Activated CD8-positive, alpha-beta memory T cell treated with anti-CD3 and anti-CD28 coated beads, Interleukin-2, amount 50 U/mL, for 24 hours (primary cell): ENCODE measurements around the gene PHACTR3.

Experiments
- DNase-seq: peaks from one replicate; pipeline ENCODE4 v3.0.0-alpha.2; 2020; ENCODE audit errors: extremely low read depth

PHACTR3 gene

DNA sequence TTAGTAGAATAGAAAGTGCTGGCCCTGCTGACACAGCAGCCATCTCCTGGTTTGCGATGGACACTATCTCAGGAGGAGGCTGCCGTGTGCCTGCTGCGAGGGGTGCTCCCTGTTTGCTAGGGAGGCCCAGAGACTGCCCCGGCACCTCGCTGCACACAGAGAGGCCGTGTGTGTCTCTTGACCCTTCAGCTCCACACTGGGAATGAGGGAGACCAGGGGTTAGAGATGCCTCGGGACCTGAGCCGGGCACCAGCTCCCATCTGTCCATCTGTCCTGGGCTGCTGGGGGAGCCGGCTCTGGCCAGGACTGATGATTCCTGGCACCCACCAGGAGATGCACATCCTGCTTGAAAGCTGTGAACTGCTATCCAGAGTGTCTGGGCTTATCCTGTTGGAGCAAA is 18.2 kb downstream of the PHACTR3 start:
- DNase-seq = no peak

DNA sequence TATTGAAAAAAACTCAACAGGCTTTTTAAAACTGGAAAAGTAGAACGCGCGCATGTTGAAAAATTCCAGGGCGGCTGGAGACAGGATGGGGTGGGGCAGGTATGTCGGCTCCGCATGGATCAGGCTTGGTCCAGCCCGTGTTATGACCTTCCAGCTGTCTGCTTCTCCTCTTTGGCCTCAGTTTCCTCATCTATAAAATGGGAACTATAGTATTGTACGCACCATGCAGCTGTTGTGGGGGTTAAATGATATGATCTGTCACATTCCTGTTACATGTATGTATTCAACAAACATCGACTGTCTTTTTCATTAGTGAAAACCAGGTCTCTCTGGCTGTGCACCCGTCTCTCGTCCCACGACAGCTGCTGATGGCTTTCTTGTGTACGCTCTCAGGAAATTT is 18.8 kb downstream of the PHACTR3 start:
- DNase-seq = no peak

DNA sequence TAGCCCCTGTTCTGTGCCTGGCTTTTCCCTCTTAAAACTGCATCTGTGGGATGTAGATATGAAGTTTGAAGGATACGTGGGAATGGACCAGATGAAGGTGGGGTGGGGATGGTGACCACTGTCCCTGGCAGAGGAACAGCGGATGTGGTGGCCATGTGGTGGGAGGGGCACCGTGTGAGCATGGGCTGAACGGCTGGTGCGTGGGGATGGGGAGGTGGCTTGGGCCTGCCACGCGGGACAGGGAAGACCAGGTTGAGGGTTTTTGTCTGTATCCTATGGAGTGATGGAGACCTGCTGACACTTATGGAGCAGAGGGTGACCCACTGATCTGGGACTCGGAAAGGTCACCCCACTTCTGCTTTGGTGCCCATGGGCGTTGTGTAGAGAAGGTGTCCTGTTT is 19.2 kb downstream of the PHACTR3 start:
- DNase-seq = no peak

DNA sequence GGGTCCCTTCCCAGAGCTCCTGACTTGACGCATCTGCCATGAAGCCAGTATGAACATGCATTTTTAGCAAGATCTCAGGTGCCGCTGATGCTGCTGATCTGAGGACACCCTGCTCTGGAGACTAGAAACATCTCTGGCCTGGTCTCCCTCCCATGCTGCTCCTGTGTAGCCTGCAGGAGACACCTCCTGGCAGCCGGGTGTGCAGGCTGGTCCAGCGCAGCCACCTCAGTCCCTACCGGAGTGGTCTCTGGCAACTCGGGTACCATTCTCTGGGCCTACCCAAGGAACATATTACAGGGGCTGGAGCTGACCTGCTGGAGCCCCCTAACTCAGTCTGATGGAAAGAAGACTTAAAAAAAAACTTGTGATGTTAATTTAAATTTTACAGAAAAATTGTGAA is 20.1 kb downstream of the PHACTR3 start:
- DNase-seq = no peak

GRCh38 chr20:59625214-59625922 is 21.0 kb downstream of the PHACTR3 start:
- no peak for DNase-seq

- no peak for DNase-seq
Observed at GRCh38 chr20:59627298-59627697, 23.0 kb downstream of the PHACTR3 start.

DNA sequence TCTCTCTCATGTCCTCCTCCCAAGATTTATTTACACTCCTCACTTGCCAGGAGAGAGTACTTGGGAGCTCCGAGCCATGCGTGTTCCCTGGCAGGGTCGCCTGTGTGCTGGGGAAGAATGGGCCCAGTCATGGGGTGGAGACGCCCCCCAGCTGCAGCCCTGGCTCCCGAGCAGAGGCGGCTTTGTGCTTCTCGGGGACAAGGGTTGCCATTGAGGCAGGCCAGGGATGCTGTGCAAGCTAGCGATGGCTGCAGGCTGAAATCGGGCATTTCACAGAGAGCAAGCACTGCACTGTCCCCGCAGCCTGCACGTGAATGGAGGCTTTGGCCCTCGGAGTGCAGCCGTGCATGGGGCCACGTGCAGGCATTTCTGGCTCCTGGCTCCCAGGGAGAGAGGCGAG is 23.8 kb downstream of the PHACTR3 start:
- no peak for DNase-seq

DNA sequence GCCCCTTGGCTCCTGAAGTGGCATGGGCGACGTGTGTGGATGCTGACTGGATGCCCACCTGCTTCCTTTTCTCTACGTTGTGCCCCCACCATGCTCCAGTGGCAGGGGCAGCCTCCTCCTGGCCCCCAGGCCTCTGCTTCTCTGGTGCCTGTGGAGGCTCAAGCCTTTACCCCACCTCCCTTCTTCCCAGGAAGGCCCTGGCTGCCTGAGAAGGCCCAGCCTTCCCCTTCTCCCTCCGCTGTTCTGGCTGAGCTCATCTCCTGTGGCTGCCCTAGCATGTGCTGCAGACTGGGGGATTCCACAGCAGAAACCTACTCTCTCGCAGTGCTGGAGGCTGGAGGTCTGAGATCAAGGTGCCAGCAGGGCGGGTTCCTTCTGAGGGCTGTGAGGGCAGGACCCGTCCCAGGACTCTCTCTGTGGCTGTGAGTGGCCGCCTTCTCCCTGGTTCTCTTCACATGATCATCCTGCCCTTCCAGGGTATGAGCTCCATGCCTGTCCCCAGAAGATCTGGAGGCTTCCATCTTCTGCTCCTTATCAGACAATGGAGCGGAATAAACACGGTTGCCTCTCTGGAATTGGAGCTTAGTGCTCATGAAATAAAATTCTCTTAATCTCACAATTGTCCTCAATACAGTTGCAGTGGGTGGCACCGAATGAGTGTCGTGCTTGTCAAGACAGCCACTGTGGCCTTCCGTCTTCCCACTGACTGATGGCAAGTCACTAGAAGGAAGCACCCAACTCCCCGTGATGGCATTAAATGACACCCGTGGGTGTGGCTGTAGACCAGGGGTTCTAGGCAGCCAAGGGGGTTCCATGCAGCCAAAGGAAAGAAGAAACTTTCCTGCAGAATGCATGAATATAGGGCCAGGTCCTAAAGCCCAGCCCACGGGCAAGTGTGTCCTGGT is 25.1 kb downstream of the PHACTR3 start:
- DNase-seq = no peak

DNA sequence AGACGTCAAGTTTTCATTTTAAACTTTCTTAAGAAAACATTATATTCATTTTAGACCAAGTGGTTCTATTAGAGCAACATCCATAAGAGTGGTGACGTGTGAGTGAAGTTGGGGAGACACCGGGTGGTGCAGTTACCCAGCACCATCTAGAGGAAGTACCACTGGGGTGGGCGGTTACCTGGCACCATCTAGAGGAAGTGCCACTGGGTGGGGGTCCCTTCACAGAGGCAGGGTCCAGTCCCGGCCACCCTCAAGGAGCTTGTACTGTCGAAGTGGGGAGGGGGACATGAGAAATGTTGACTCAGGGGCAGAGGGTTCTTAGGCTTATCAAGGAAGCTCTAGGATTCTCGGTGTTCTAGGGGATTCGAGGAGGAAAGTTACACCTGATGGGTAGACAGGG is 26.2 kb downstream of the PHACTR3 start:
- no peak for DNase-seq

DNA sequence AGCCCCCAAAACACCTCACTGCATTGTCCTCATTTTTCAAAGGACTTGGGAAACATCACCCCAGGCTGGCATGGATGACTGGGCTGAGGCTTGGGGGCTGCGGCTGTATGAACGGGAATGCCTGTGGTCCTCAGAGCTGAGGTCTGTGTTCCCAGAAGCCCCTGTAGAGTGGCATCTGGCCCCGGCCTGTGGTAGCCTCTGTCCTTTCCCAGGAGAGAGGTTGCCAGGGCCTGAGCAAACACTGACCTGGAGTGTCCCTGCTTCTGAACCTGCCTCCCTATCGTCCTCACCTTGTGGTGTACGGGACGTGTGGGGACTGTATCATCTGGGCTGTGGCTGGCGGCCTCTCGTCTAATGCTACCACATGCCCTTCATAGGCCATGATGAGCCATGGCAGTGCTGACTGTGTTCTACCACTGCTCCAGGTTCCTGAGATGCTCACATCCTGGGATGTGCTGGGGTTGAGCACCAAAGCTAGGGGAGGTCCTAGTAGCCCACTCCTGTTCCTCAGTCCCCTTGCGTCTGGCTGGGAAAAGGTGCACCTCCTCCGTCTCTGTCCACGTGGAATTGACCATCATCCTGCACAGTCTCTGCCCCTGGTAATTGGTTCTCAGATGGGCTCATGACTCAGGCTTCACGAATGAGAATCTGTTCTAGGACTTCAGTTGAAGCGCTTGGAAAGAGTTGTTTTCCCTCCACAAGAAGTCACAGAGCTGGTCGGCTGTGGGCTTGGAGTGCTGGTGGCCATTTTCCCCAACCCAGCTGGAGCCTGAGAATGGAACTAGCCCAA is 27.6 kb downstream of the PHACTR3 start:
- no peak for DNase-seq

DNA sequence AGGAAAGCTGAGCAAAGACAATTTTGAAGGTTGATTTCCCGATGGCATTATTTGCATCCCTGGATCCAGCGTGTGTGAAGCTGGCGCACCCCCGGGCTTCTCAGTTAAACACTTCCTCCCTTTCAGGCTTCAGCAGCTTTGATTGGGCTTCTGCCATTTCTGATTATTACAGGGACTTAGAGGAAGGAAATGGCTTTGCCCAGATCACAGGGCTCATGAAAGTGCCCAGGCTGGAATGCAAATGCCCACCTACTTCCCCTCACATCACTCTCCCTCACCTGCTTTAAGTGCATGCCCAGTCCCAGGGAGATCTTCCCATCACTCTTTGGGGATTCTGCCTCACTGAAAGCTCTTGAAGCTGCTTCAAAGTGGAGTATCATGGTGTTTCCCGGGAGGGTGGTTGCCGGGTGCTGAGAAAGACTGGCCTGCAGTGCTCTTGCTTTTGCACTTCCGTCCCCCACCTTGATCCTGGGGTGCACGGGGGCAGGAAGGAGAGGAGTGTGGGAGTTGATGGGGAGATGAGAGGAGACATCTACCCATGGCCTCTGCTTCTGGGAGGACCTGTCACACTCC is 28.3 kb downstream of the PHACTR3 start:
- no peak for DNase-seq

DNA sequence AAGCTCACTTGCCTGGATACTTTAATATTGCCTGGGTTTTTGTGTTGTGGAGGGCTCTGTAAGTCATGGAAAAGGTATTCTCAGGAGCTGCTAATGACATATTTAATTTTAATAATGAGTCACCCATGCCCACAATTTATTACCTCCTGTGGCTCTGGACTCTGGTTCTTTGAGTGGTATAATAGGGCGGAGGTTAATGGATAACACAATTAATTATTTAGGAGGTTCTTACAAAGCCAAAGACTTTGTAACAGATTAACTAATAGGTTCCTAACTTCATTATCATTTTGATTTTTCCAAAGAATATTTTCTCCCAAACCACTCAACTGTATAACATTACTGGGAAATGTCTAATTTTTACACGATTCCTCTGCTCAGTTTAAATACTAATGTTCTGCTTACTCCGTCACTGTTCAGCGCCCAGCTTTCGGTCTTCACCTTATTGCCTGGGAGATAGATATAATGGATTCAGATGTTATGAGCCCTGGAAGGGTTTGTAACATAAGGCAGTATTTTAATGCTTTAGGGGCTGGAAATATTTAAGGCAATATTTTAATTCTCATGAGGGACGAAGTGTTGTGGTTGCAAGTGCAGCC is 29.4 kb downstream of the PHACTR3 start:
- no peak for DNase-seq

GRCh38 chr20:59634435-59635005 is 30.2 kb downstream of the PHACTR3 start:
- DNase-seq = no peak

- DNase-seq = no peak
Observed at GRCh38 chr20:59636766-59637370, 32.5 kb downstream of the PHACTR3 start.

DNA sequence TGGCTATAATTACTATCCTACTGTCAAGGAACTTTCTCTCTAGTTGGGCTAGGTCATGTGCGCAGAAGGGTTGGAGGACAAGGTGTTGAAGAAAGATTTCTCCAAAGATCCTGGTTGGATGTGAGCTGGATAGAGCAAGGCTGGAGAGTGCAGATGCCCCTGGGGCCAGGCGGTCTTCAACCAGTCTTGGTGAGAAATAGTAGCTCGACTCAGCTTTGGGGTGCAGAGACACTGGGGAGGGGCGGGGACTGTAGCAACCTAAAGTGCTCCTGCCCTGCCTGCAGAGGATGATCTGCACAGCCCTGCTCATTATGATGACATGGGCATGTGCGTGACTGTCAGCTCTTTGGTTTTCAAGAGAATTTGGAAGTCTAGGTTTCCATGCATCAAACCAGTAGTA is 35.9 kb downstream of the PHACTR3 start:
- no peak for DNase-seq

- DNase-seq = no peak
Observed at GRCh38 chr20:59643615-59644061, 39.3 kb downstream of the PHACTR3 start.

DNA sequence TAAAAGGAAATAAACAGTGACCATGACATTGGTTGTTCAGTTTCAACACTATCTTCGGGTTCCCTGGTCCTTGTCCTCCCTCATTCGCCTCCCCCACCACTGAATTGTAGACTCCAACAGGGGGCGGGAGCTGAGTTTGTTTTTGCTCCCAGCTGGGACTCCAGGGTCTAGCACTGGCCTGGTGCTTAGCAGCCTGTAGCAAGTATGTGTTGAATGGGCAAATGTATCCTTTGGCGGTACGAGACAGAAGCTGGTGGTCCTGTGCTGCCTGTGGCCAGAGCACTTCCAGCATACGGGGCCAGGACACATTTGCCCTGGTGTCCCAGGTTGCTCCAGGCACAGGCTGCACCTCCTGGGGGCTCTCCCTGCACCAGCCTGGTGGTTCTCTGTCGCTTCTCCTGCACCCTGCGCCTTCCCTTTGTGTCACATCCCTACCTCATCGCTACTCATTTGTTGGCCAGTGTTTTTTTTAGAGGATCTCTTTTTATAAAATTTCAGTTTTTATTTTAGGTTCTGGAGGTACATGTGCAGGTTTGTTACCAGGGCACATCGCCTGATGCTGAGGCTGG is 40.1 kb downstream of the PHACTR3 start:
- no peak for DNase-seq

DNA sequence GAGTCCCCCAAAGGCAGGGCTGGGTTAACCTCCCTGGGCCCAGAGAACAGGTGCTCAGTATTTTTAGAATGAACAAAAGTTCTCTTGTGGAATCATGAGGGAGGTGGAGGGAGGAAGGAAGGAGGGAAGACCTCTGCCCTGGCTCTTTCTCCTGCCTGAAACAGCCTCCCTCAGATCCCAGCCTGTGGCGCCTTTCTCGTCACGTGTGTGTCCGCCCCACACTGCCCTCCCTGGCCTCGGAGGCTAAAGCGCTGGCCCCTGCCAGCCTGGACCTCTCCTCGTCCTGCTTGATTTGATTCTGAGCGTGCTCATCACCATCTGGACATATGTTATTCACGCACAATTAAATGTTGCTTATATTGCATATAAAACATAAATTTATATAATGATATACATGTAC is 40.9 kb downstream of the PHACTR3 start:
- DNase-seq = no peak

GRCh38 chr20:59645761-59646171 is 41.4 kb downstream of the PHACTR3 start:
- DNase-seq = no peak

GRCh38 chr20:59646487-59646886 is 42.1 kb downstream of the PHACTR3 start:
- DNase-seq = no peak
